VCaP (cell line): Measurements from ENCODE around the gene SNRPA.

Experiments
- H3K27ac ChIP-seq: fragments of 450-650 bp; 2 replicates; pipeline ENCODE4 v1.5.1; 2017
- TF ChIP-seq, protein P1 (sequence below): fragments of 450-650 bp; conservative IDR thresholded peaks from 2 replicates; pipeline ENCODE4 v1.5.1; 2017; ENCODE audit warnings: mild to moderate bottlenecking, moderate library complexity

The SNRPA gene

DNA sequence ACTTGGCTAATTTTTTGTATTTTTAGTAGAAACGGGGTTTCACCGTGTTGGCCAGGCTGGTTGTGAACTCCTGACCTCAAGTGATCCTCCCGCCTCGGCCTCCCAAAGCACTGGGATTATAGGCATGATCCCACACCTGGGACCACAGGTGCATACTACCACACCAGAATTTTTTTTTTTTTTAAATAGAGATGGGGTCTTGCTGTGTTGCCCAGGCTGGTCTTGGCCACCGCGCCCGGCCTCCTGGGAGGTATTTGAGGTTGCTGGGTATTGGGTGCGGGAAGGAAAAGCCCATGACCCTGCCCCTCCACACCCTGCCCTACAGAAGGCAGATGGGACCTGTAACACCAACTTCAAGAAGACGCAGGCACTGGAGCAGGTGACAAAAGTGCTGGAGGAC is 14.3 kb upstream of the SNRPA start:
- H3K27ac ChIP-seq: no peak overlapping the region
- TF ChIP-seq, protein P1, sequence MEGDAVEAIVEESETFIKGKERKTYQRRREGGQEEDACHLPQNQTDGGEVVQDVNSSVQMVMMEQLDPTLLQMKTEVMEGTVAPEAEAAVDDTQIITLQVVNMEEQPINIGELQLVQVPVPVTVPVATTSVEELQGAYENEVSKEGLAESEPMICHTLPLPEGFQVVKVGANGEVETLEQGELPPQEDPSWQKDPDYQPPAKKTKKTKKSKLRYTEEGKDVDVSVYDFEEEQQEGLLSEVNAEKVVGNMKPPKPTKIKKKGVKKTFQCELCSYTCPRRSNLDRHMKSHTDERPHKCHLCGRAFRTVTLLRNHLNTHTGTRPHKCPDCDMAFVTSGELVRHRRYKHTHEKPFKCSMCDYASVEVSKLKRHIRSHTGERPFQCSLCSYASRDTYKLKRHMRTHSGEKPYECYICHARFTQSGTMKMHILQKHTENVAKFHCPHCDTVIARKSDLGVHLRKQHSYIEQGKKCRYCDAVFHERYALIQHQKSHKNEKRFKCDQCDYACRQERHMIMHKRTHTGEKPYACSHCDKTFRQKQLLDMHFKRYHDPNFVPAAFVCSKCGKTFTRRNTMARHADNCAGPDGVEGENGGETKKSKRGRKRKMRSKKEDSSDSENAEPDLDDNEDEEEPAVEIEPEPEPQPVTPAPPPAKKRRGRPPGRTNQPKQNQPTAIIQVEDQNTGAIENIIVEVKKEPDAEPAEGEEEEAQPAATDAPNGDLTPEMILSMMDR: no peak

DNA sequence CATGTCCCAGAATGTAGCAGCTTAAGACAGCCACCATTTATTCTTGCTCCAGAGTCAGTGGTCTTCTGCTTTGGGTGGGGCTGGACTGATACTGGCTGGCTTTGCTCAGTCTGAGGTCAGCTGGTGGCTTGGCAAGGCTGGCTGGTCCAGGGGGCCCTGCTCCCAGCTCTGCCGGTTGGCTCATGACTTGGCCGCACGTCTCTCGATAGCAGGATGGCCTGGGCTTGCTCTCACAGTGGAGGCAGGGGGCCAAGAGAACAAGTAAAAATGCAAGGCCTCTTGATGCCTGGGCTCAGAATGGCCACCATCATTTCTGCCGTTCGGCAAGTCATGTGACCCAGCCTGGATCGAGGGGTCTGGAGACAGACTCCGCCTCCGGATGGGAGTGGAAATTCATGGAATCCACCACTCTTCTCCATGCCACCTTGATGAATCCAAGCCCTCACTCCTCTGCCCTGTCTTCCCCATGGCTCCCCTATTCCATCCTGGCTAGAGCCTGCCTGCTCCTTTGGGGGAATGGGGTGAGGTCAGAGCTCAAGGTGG is 13.8 kb upstream of the SNRPA start:
- TF ChIP-seq, protein P1: no peak
- no peak overlapping the region for H3K27ac ChIP-seq

- TF ChIP-seq, protein P1: no peak
- no peak overlapping the region for H3K27ac ChIP-seq
Measured at GRCh38 chr19:40739030-40739839, 11.8 kb upstream of the SNRPA start.

DNA sequence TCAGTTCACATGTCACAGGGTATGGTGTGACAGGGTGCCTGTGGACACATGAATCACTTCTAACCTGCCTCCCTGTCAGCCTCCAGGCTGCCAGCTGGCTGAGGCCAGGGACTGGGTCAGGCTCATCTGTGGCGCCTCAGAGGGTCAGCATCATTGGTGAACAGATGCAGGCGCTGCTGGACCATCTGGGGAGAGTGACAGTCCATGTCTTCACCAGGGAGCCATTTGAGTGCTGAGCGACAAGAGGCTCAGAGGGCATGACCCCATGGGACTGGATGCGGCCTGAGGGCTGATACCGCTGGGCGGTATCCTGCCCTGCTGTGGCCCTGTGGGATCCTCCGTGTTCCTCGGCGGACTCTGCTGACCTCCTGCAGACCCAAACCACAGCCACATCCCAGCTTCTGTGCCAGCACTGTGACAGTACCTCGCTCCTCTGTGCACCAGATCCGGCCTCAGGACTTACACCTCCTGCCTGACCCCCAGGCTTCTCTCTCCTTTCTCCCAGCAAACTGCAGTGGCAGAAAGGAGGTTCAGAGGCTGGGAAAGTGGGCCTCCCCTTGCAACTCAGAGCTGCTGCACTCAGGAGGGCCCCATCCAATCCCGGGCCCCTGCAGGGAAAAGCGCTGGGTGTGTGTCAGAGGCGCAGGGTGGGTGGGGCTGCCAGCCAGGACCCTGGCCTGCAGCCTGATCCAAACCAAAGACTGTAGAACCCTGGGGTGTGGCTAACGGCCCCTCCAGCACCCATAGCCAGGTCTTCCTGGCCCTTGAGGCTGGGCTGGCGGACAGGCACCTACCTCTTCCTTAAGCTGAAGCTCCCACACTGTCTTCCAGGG is 10.9 kb upstream of the SNRPA start:
- no peak overlapping the region for H3K27ac ChIP-seq
- TF ChIP-seq, protein P1: no peak

DNA sequence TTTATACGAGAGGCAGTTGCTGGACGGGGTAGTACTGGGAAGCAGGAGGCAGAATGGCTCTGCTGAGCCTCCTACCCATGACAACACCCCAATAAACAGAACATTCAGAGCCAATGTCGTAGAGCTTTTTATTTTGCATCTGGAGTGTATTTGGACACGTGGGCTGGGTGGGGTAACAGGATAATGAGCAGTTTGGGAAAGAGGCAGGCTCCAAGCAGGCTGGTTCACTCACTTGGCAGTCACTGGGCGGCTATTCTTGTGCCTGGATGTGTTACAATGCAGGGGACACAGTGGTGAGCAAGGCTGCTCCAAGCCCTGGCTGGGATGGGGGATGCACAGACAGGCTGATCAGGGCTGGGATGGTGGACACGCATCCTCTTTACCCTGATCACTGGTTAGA is 10.3 kb upstream of the SNRPA start:
- no peak overlapping the region for H3K27ac ChIP-seq
- TF ChIP-seq, protein P1: no peak

- TF ChIP-seq, protein P1: no peak
- H3K27ac ChIP-seq: no peak overlapping the region
Measured at GRCh38 chr19:40741527-40742390, 9.2 kb upstream of the SNRPA start.
